Stimulated activated CD4-positive, alpha-beta T cell treated with anti-CD3 and anti-CD28 coated beads, TNF-alpha, amount 100 ng/mL, for 48 hours (primary cell): ENCODE results near the gene KCNA2.

Experiments used
- DNase-seq, 3 donors: peaks; one replicate each; pipeline ENCODE4 v3.0.0-alpha.2; 2020; ENCODE audit warnings: low read depth in 3 of 3

KCNA2 gene

GRCh38 chr1:110605901-110606656 is at the start of gene KCNA2:
Gene KCNA2 (minus strand): TSS chr1:110606358. CDS start chr1:110604782, 1,576 bp downstream.
- DNase-seq, result no peak

- no peak for DNase-seq
Measured at GRCh38 chr1:110650609-110651008, 44.5 kb upstream of the KCNA2 start.

DNA sequence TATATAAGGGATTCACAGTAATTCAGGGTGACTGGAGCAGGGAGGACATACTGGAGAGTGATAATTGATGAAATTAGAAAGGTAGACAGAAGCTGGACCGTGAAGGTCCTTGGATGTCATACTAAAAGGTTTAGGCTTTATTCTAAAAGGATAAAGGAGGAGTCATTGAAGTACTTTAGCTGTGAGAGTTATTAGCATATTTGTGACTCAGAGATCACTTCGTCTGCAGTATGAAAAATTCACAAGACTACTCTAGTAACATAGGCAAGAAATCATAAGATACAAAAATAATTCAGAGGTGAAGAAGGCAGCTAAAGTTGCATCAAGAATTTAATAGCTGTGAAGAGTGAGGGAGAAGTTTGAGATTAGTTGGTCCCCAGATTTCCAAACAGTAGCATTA is 42.3 kb upstream of the KCNA2 start:
- DNase-seq, result no peak

DNA sequence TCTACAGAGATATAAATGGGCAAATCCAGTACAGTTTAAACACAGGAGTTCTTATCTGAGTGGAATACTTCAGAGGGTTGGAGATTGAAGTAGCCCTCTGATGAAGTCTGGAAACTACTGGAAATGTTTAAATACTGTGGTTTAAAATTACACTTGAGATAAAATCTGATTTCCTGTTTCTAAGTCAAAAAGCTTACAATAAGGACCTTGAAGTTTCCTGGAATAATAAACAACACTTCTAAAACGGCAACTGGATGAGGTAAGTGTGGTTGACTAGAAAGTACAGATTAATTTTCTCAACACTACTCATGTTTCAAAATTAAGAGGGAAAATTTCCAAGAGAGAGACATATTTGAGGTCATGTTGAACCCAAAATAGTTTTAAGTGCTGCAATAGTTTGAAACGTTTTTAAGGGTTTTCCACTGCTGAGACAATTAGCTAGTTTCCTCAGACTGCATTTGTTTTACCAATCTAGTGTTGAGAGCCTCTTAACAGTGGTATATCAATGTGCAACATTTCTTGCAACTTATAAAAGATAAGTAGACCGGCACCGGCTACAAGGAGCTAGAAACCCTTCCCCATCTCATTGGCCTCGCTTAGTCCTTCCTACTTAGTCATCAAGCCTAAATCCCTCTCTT is 41.2 kb upstream of the KCNA2 start:
- no peak for DNase-seq

DNA sequence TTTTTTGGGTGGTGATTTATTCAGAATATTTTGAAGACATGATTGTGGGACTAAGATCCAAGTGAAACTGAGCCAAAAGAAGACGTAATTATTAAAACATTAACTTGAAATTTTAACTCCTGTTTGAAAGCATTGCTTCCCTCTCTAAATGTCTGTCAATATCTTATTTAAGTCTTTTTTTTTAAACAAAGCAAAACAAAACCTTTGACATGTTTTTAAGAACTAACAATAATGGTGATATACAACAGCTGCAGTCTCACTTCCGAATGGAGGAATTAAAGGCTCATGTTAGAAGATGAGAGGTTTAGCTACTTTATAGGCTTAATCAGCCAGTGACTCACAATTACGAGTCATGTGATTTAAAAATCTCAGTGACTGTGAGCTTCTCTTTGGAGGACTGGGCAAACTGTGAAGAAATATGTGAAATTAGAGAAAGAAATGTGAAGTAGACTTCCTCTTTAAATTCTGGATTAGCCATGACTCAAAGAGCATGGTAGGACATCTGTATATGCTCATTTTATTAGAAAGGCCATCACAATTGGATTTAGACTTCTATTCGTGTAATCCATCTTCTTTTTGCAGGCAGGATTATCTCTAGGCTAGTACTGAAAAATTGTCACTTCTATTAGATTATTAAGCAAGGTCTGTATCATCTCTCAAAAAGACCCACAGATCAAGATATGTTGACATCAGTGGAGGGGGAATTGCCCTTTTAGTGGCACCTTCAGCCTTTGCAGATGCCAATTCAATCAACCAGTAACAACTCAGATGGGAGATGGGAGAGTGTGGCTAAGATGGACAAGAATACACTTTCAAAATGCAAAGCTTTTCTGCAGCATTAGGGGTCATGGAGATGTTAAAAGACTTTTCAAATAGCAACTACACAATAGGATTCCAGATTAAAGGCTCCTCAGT is 39.9 kb upstream of the KCNA2 start:
- DNase-seq, result no peak

DNA sequence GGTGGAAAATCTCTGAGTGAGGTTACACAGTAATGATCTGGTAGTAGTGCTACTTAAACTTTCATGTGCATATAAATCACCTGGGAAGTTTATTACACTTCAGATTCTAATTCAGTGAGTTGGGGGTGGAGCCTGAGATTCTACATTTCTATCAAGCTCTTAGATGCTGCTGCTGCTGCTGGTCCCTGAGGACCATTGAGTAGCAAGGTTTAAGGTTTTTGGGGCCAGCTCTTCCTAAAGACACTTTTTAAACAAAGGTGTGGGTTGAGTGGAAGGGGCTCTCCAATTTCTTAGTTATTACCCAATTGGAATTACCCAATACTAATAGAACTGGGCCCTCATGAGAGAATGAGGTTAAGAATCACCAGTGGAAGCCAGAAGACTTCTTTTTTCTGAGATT is 39.1 kb upstream of the KCNA2 start:
- DNase-seq, result no peak

- DNase-seq, result no peak
Measured at GRCh38 chr1:110643879-110644472, 37.8 kb upstream of the KCNA2 start.

DNA sequence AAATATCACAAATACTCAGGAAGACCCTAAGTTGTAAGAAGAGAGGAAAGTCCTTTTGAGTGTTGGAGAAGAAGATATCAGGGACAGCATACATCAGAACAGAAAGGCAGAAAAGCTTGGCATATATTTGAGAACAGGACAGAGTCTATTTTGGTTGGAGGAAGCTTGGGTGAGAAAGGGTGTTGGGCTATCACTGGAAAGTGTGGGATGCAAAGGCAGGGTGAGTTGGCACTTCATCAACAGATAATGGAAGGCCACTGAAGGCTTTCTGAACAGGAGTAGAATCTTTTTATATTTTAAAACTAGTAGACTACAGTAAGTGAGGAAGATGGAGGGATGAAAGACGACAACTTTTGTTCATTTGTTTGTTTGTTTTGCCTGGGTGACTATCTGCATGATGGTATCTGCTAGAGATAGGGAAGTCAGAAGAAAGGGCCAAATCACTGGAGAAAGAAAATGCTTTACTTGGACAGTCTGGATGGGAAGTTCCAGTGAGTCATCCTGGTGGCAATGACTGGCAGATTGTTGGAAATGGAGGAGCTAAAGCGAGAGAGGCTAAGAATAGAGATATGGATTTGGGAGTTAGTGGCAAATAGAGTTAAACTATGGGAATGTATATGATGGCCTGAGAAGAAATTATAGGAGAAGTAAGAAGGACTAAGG is 33.7 kb upstream of the KCNA2 start:
- DNase-seq, result no peak

GRCh38 chr1:110638556-110638955 is 32.4 kb upstream of the KCNA2 start:
- DNase-seq, result no peak

DNA sequence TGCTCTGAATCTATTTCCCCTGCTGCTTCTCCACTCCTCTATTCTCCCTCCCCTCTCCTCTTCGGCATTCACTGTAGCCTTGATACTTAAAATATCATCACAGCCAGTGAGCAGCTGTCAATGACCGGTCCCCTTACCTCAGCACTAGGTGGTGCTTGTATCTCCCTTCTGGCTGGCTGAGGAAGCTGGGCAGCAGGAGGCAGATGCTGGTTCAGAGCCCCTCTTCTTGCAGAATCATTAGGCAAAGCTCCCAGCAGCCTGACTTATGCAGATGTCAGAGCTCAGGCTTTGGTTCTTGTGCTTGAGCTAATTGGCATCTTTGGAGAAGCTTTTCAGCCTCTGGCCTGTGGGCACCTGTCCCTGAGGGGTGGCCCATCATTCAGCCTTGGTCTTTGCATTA is 31.9 kb upstream of the KCNA2 start:
- no peak for DNase-seq

GRCh38 chr1:110637475-110637874 is 31.3 kb upstream of the KCNA2 start:
- no peak for DNase-seq

GRCh38 chr1:110636149-110636935 is 30.2 kb upstream of the KCNA2 start:
- no peak for DNase-seq

GRCh38 chr1:110635434-110635833 is 29.3 kb upstream of the KCNA2 start:
- no peak for DNase-seq

GRCh38 chr1:110634455-110635311 is 28.5 kb upstream of the KCNA2 start:
- peak; percentile 55 to 67 (median 62) for DNase-seq

DNA sequence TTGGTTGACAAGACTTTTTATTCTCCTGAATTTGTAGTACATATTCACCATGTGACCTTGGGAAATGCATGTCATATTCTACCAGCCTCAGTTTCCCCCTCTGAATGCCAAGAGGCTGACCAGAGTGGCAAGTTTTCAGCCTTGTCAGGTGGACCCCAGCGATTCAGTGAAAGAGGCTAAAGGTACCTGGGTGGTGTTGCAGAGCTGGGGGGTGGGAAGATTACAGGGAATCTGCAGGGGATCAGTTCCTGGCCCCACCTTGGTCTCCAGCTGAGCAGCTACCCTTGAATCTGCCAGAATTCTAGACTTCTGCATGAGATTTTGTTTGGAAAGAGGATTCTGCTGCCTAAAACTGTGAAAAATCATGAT is 27.9 kb upstream of the KCNA2 start:
- no peak for DNase-seq

- no peak for DNase-seq
Measured at GRCh38 chr1:110633646-110634030, 27.5 kb upstream of the KCNA2 start.

DNA sequence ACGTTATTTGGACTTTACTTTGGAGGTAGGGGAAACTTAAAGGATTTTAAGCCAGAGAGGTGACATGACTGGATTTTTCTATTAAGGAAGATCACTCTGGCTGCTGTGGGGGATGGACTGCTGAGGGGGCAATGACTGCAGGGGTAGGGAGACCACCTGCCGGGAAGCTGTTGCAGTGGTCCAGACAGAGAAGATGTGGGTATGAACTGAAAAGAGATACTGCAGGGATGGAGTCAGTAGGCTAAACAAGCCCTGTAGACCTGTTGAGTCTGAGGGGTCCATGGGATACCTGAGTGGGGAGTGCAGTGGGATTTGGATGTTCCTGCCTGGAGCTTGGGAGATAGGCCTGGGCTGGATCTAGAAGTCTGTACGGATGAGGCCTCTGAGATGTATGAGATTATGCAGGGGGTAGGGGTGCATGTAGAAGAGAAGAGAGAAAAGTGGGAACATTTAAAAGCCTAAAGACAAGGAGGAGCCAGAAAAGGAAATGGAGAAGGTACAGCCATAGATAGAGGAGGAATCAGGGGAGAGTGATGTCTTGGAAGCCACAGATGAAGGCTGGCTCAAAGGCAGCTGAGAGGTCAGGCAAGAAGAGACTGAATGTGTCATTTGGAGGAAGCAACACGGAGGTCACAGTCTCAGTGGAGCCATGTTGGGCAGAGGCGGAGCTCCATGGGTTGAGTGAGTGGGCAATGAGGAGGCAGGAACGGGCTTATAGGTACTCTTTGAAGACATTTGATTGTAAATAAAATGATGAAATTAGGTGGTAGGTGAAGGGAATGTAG is 25.9 kb upstream of the KCNA2 start:
- no peak for DNase-seq

DNA sequence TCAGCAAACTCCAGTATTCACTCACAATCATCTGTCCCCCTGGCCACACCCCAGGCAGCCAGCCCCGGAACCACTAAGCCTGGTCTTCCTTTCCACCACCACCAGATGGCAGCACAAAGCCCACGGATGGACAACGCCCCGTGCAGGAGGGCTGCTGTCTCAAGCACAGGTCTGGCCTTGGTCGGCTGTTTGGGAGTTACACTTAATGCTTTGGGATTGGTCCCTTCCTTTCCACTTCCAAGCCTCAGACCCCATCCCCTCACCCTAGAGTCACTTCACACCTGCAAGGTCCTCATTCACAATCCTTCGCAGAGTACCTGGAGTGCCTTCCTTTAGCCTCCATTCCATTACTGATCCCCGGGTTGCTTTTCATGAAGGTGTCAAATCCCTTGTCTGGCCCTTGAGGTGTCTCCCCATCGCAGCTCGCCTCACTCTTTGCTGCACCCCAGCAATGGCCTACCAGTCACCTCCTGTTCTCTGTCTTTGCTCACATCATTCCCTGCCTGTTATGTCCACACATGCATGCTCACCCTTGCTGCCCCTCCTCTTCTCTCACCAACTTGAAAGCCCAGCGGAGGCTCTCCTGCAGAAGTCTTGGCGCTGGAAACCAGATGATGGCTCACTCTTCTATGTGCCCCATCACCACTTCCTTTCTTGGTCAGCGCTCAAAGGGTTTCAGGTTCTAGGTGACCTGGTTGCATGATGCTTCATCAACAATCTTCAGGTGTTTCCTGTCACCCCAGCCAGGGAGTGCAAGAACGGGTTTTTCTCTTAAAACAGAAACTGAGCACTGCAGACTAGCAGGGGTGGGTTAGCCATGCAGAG is 24.9 kb upstream of the KCNA2 start:
- peak; percentile 67 to 91 (median 76) for DNase-seq
